GM21423 (cell line): Measurements from ENCODE around the gene SPTBN1.
"Not testable (repeated sequence)": the region's sequence is repeated elsewhere in the genome, so short reads cannot be mapped to it uniquely, and the experiment has no call there.

Experiments
- ATAC-seq: cut with Tn5 transposase; IDR thresholded peaks from one replicate; pipeline ENCODE4 v1.9.1; 2021; ENCODE audit warnings: mild to moderate bottlenecking, moderate library complexity; ENCODE audit not compliant: unreplicated experiment

The SPTBN1 gene

GRCh38 chr2:54499661-54500060 lies 43.5 kb downstream of the SPTBN1 start:
- ATAC-seq, result no peak

- no peak for ATAC-seq
These were observed 44.5 kb downstream of the SPTBN1 start for GRCh38 chr2:54500404-54501205.

GRCh38 chr2:54502731-54503130 lies 46.6 kb downstream of the SPTBN1 start:
- no peak for ATAC-seq

- ATAC-seq, result no peak
These were observed 47.1 kb downstream of the SPTBN1 start for GRCh38 chr2:54503192-54503591.

GRCh38 chr2:54503828-54504227 lies 47.7 kb downstream of the SPTBN1 start:
- no peak for ATAC-seq

- ATAC-seq, result no peak
These were observed 48.7 kb downstream of the SPTBN1 start for GRCh38 chr2:54504866-54505265.

GRCh38 chr2:54508541-54508940 lies 52.4 kb downstream of the SPTBN1 start:
- no peak for ATAC-seq

- not testable (repeated sequence) for ATAC-seq
These were observed 52.9 kb downstream of the SPTBN1 start for GRCh38 chr2:54509043-54509442.

- ATAC-seq, result no peak
These were observed 54.8 kb downstream of the SPTBN1 start for GRCh38 chr2:54510916-54511315.

- ATAC-seq, result no peak
These were observed 56.1 kb downstream of the SPTBN1 start for GRCh38 chr2:54512183-54512582.

GRCh38 chr2:54512663-54513362 lies 56.7 kb downstream of the SPTBN1 start:
- ATAC-seq, result peak; percentile 44

- no peak for ATAC-seq
These were observed 57.2 kb downstream of the SPTBN1 start for GRCh38 chr2:54513363-54513715.

- ATAC-seq, result no peak
These were observed 58.9 kb downstream of the SPTBN1 start for GRCh38 chr2:54514822-54515569.

- no peak for ATAC-seq
These were observed 60.7 kb downstream of the SPTBN1 start for GRCh38 chr2:54516842-54517241.

GRCh38 chr2:54518016-54518415 lies 61.9 kb downstream of the SPTBN1 start:
- ATAC-seq, result not testable (repeated sequence)

- no peak for ATAC-seq
These were observed 62.3 kb downstream of the SPTBN1 start for GRCh38 chr2:54518430-54518829.

GRCh38 chr2:54519841-54520459 lies 63.8 kb downstream of the SPTBN1 start:
- no peak for ATAC-seq

- no peak for ATAC-seq
These were observed 64.6 kb downstream of the SPTBN1 start for GRCh38 chr2:54520687-54521086.

- peak; percentile 55 for ATAC-seq
These were observed 66.6 kb downstream of the SPTBN1 start for GRCh38 chr2:54522624-54523281.

GRCh38 chr2:54523324-54523959 lies 67.3 kb downstream of the SPTBN1 start:
- ATAC-seq, result no peak
